HL-60/S4 (cell line): ENCODE measurements around the gene LENEP.

Experiments used
- in situ Hi-C: fragments of 300-500 bp; cut with MboI; formaldehyde crosslinking; loops from 2 replicates; pipeline ENCODE4 v1.14.3; 2022; ENCODE audit warnings: low sequenced_read_pairs

Gene LENEP

DNA sequence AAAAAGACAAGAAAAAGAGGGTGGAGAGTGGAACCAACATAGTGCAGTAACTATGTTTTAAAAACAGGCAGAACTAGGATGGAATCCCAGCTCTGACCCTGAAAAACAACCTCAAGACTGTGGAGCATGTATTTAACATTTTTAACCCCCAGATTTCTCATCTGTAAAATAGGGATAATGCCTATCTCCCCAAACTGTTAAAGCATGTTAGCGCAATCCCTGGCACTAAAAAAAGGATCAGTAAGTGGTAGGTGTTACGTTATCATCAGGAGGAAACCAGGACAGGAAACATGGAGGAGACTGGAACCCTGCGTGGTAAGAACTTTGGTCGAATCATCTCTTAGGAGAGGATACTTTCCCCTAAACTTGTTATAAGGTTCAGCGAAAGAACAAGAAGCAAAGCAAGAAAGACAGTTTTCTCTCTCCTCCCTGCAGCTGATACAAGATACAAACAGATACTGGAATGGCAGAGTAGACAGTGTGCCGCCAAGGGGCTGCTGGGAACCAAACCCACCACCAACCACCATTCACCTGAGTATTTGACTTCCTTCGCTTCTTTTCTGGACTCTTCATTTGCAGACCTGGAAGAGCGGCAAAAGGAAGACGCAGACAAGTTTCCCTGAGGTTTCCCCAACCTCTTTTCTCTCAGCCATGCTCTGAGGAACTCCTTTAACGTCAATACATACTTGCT, 32.8 kb upstream of the LENEP start:
- in situ Hi-C loops, result no loop called here

DNA sequence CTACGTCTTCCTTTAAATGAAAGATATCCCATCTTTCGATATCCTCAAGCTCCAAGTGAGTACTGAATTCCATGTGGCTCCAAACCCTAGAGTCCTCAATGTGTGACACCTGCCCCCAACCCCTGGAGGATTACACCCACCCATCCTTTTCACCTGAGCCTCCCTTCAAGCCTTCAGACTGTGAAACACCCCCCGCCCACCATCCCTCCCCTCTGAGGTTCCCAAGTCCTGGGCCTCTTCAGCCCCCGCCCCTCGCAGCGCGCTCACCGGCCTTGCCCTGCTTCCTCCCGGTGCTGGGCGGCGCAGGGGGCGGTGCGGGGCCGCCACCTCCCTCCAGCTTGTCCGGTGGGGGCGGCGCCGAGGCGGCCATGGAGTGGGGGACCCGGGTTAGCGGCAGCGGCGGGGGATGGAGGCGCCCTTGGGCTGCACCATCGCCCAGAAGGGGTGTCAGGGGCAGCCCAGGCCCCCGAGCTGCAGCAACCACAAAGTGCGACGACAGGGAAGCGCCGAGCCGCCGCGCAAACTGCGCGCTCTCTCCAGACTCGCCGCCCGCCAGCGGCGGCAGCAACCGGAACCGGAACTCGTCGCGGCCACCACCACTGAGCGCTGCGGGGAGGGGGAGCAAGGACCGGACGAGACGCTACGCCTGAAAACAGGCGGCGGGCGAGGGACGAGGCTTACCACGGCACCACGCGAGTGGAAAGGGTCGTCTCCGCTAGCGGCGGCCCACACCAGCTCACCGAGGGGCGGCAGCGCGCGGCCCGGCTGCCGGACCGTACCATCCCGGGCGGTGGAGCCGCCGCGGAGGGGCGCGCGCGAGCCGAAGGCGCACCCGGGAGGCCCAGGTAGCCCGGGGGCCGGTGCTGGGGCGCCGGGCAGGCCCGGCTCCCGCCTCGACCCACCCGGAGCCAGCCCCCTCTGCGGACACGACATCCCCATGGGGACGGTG, 31.9 kb upstream of the LENEP start, which contains the start of gene PYGO2:
PYGO2 (minus strand) TSS at position 576 of the 949 bp plus-strand sequence; CDS start at position 370, 206 bp downstream.
- in situ Hi-C loops, result no loop called here

DNA sequence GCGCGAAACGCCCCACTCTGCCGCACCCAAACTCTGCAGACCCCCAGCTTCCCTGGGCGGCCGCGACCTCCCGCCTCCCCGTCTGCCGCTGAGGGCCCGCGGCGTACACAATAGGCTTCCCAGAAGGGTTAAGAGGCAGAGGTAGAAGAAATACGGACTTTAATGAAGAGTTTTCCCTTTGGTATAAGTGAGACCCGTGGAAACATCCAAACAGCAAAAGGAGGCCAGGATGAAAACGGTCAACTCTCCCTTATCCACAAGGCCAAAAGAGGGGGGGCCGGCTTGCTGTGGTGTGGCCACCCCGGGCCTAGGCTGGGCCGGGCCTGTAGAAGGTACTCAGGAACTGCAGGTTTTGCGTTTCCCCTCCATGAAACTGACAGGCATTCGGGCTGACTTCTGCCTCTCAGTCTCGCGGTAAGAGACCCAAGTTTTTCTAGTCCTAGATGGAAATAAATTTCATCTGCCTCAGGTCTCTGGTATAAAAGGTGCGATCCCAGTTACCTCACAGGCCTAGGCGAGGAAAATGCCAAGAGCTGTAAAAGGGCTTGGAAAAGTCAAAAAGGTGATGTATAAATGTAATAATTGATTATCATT, 31.1 kb upstream of the LENEP start:
- in situ Hi-C loops, result no loop called here

DNA sequence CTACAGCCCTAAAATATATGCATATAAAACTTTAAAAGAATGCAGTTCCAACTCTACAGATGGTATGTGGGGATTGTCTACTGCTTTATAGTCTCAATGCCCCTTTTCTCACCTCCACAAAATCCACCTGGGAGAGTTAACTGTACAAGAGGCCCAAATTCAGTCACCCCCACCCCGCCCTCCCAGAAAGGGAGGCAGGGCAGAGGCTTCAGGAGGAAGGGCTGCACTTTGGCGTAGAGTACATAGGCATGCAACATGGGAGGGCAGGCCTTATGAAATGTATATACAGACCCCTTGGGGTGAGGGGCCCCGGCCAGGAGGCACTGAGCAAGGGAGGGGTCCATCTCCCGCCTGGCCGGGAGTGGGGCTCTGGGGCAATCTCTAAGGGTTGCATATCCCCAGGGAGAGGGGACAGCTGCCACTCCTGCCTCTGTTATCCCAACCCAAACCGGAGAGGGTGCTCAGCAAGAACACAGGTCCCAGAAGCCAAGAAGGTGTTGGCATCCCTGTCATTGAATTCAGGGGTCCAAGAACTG, 30.5 kb upstream of the LENEP start:
- in situ Hi-C loops, result no loop called here

DNA sequence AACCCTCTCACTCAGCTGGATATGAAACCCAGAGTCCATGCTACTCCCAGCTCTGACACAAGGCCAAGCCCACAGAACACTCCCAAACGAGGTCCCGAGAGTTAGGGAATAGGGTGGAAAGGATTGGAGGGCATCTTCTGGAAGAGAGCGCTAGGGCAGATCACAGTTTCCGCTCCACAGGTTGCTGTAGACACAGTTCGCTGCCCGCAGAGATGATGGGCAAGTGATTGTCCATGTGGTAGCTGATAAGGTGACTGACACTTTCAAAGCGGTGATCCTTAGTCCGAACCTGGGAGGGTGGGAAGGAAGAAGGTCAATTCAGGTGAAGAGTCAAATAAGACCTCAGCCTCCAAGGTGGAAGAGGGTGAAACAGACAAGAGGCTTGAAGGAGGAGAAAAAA, 29.7 kb upstream of the LENEP start:
- in situ Hi-C loops, result no loop called here

DNA sequence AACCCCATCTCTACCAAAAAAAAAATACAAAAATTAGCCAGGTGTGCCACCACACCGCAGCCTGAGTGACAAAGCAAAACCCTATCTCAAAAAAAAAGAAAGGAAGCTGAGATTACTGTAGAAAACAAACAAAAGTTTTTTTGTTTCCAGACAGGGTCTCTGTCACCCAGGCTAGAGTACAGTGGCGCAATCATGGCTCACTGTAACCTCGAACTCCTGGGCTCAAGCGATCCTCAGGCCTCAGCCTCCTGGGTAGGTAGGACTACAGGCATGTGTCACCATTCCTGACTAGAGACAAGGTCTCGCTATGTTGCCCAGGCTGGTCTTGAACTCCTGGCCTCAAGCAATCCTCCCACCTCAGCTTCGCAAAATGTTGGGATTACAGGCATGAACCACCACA, 29.0 kb upstream of the LENEP start:
- in situ Hi-C loops, result no loop called here

DNA sequence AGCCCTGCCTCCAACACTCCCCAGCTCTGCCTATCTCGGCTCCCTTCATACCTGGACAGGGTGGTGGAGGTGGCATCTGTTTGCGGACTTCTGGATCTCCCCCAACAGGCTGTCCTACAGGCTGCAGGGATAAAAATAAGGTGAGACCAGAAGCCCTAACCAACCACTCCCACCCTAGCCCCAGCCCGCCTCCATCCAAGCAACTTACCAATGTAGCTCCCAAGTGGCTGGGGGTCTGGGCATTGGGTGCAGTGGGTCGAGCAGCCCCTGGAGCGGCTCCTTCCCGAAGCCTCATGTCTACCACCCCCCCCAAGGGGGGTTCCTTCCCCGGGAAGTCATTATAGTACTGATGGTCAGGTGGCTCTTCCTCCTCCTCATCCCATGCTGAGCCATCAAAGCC, 27.3 kb upstream of the LENEP start:
- in situ Hi-C loops, result no loop called here

DNA sequence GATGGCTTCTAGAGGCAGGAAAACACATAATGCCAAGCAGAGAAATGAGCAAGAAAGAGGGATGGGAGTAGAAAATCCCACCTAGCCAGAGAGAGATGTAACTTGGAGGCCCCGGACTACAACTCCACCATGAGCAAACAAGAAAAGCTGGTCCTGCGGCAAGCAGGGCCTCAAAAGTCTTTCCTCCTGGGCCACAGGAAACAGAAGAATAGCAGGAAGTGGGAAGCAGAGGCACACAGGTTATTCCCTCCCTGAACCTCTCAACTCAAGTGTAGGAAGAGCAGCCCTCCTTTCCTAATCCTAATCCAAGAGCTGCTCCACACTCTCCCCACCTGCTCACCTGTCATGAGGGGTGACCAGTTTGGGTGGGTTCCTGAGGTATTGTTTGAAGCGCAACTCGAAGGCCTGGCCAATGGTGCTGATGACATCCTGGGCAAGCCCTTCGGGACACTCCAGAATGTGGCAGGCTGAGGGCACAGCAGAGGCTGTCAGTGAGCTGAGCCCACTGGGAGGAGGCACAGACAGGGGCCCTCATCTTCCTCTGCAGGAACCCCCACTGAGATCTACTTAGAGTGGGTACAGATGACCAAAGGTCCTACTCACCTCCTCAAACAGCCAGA, 25.9 kb upstream of the LENEP start:
- in situ Hi-C loops, result no loop called here

DNA sequence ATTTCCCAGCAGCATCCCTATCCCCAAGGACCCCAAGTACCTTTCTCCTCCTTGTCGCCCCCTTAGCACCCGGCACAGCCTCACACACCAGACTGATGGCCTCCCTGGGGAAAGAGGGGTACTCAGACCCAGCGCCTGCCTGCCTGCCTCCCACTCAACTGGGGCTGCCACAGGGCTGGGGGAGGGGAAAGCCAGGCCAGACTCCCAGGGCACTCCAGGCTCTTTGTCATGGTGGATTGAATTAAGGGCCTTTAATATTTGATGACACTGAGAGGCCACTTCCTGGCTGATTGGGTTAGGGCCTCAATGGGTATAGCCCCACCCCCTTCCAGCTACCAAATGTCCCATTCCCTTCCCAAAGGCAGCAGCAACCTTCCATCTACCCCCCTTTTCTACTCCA, 24.7 kb upstream of the LENEP start:
- in situ Hi-C loops, result no loop called here

DNA sequence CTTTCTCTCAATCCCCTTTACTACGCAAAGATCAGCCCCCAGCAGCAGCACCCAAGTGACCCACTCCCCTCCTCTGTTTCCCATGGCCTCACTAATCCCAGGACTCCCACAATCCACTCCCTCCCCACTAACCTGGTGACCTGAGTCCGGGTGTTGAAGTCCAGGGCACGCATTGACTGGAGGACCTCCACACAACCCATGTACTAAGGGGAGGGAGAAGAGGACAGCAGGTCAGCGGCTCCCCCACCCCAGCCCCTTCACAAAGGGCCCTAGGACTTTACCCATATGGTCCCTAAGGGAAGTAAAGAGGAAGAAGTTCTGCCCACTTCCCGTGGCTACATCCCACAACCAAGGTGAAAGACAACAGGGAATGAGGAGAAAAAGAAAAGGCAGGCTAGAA, 24.1 kb upstream of the LENEP start:
- in situ Hi-C loops, result no loop called here

DNA sequence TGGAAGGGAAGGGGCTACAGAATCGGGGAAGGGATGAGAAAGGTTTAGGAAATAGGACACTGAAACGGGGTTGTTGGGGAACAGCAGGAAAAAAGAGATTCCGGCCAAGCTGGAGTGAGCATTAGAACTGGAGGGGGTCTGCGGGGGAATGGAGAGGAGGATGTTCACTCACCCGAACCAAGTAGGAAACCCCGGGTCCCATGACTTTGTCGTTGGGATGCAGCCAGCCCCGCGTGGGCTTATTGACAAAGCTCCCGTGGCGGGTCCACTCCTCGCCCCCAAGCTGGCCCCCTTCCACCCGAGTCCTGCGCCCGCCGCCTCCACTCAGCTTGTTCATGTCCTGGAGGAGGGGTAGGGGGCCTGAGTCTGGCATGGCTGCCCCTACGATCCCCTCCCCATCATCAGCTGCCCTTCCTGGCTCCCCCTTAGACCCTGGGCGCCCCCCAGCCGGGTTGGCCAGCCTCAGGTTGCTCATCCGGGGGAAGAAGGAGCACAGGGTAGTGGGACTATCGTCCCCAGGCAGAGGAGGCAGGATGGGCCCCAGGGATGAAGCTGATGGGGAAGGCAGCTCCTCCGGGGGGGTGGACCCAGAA, 23.4 kb upstream of the LENEP start:
- in situ Hi-C loops, result no loop called here

DNA sequence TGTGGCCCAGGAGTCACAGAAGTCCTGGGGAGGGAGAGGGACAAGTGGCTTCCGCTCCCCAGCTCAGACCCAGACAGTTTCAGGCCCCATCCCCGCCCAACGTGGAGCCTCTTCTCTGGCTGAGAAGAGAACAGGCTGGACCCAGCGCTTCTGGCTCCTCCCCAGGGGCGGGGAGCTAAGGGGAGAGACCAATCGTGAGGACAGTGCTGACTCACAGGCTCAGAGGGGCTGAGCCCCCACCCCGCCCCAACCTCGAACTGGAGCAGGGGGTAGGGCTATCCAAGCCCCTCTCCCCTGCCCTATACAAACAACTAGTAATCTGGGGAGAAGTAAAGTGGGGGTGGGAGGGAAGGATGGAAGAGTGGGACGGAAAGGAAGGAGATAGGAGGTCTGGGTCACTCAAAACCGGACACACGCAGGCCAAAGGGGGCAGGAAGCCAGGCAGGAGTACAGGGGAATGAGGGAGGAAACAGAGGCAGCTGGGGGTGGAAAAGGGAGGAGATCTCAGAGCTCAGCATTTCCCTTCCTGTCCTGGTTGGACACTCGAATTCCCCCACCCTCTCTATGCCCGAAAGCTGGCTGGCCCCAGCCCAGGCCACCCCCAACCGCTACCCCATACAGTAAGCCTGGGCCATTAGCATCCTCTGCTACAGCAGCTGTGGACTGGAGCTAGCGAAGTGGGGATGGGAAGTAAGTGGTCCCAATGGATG, 22.6 kb upstream of the LENEP start, which contains the start of gene SHC1:
SHC1 (minus strand) TSS at position 117 of the 710 bp plus-strand sequence. CDS start 221 bp downstream, outside the sequence.
- in situ Hi-C loops, result no loop called here

DNA sequence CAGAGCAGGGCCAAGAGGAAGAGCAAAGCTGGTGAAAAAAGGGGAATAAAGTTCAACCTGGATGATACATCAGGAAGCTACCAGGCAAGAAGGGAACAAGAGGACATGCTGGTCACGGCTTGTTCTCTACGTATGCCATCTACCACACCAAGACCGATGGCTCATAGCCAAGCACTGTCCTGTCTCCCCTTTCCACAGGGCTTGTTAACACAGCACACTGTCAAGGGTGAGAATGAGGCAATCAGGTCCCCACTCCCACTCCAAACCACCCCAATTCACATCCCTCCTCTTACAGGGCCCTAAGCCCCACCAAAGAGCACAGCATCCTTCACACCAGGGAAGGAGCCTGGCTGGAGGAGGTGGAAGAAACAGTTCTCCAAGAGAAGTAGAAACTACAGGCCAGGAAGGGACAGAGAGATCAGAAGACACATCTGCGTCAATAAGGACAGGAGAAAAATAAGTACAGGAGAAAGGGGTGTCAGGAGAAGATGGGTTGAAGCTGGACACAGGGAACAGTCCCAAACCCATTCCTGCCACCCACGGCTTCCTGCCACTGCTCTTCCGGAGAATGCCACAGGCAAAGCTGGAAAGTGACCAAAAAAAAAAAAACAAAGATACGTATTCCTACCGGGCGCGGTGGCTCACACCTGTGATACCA, 21.9 kb upstream of the LENEP start:
- in situ Hi-C loops, result no loop called here

DNA sequence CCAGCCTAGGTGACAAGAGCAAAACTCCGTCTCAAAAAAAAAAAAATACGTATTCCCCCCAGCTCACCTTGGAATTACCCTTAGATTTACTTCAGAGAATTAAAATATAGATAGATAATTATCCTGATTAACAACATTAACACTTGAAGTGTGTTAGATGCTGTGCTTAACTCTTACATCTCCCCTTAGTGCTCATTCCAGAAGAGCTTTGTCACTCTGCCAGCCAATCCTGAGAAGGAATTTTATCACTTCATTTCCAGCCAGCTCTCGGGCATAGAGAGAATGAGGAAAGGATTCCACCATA, 21.2 kb upstream of the LENEP start:
- in situ Hi-C loops, result no loop called here

DNA sequence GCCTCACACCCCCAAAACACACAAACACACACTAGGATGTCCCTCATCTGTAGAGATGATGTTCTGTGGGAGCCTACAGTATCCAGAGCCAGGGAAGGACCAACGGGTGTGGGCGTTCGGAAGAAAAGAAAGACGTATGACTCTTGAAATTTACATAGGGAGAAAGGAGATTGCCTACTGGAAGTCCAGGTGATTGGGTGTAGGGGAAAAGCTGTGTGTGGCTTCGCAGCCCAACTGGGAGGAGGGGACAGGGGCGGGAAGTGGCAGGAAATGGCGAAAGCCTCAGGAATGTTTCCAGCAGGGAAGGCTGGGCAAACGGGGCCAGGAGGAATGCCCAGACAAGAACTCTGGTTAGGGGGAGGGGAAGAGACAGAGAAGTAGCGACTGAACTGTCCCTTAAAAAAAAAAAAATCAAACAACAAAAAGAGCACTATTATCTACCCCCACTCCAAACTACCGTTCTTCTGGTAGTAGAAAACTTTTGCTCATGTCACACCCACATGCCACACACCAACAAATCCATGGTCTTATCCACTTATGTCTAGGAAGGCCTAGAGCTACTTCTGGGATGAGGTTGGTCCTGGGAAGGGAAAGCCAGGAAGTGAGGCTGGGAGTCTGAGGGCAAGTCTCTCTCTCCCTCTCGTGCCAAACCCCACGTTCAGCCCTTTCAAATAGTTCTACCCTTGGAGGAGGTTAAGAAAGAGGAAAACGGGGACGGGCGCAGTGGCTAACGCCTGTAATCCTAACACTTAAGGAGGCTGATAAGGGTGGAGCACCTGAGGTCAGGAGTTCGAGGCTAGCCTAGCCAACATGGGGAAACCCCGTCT, 20.7 kb upstream of the LENEP start:
- in situ Hi-C loops, result no loop called here

DNA sequence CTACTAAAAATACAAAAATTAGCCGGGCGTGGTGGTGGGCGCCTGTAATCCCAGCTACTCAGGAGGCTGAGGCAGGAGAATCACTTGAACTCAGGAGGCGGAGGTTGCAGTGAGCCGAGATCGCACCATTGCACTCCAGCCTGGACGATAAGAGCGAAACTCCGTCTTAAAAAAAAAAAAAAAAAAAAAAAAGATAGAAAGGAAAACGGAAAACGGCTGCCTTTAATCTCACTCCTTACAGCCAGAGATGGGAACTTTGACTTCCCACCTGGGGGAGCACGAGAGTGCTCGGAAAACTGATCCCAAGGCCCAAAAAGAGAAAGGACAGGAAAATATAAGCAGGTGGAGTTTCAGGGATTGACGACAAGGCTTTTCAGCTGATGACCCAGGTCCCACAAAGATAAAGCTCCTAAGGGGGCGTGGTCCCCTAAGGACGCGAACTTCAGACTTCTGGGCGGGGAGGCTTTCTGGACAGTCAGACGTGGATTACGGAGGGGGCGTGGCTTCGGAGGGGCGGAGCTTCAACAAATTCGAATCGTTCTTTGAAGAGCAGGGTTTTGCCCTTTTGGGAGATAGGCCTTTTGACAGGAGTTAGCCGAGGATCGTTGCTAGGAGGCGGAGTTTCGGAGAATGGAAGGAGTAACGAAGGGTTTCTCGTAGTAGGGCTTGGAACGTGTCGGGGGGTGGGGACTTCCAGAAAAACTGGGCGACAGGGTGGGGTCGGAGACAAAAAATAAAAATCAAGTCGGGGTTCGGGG, 19.9 kb upstream of the LENEP start:
- in situ Hi-C loops, result no loop called here

DNA sequence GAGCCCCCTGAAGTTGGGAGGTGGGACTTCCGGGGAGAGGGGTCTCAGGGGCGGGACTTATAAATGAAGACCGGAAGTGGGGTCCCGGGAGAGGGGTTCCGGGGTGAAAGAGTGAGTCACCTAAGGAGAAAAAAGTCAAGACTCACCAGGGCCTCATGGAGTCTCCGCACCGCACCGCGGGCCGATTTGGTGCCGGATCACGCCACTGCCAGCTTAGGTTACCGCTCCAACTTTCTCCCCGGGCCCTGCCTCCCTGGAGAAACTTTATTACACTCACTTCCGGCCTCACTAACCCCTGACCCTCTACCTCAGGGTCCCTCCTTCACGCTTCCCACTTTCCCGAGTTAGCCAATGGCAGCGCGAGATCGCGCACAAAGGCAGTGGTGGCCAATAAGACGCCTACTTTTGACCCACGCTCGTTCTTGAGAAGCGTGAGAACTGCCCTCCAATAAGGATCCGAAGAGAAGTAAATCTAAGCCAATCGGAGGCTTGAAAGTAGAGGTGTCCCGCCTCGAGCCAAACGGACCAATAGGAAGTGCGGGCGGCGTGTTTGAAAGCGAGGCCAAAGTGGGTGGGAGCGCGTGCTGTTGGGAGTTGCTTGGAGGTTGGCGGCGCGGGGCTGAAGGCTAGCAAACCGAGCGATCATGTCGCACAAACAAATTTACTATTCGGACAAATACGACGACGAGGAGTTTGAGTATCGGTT, 19.1 kb upstream of the LENEP start, which contains the start of gene CKS1B:
CKS1B (plus strand) TSS at position 580 of the 706 bp plus-strand sequence; CDS start at position 645, 65 bp downstream.
- in situ Hi-C loops, result no loop called here
